ENCODE results near the gene PCDHGA1.
A peak's percentile ranks its signal among the peaks of the same experiment; 100 is the strongest.

The PCDHGA1 gene

GRCh38 chr5:141512911-141513626, 182.8 kb downstream of the PCDHGA1 start:
- peak; percentile 61 for DNase-seq (ENCODE audit: low spot score)

GRCh38 chr5:141513627-141514329, 183.5 kb downstream of the PCDHGA1 start:
- peak; percentile 78 for DNase-seq (ENCODE audit: low spot score)

- no peak for DNase-seq (ENCODE audit: low spot score)
Observed at GRCh38 chr5:141514330-141515133, 184.2 kb downstream of the PCDHGA1 start.

- DNase-seq (ENCODE audit: low spot score) = no peak
Observed at GRCh38 chr5:141515141-141515540, 184.8 kb downstream of the PCDHGA1 start.

GRCh38 chr5:141515946-141516671, 185.8 kb downstream of the PCDHGA1 start:
- DNase-seq (ENCODE audit: low spot score) = no peak

GRCh38 chr5:141516672-141517025, 186.3 kb downstream of the PCDHGA1 start:
- DNase-seq (ENCODE audit: low spot score) = no peak

GRCh38 chr5:141517312-141517711, 187.0 kb downstream of the PCDHGA1 start:
- no peak for DNase-seq (ENCODE audit: low spot score)

- no peak for DNase-seq (ENCODE audit: low spot score)
Observed at GRCh38 chr5:141517880-141518617, 187.7 kb downstream of the PCDHGA1 start.

GRCh38 chr5:141518618-141519015, 188.3 kb downstream of the PCDHGA1 start:
- DNase-seq (ENCODE audit: low spot score) = no peak

- DNase-seq (ENCODE audit: low spot score) = no peak
Observed at GRCh38 chr5:141519605-141520565, 189.6 kb downstream of the PCDHGA1 start.

- DNase-seq (ENCODE audit: low spot score) = no peak
Observed at GRCh38 chr5:141521244-141521781, 191.0 kb downstream of the PCDHGA1 start.

- no peak for DNase-seq (ENCODE audit: low spot score)
Observed at GRCh38 chr5:141522301-141522700, 192.0 kb downstream of the PCDHGA1 start.

- no peak for DNase-seq (ENCODE audit: low spot score)
Observed at GRCh38 chr5:141523991-141524390, 193.7 kb downstream of the PCDHGA1 start.

GRCh38 chr5:141524604-141525597, 194.6 kb downstream of the PCDHGA1 start:
- peak; percentile 98 for DNase-seq (ENCODE audit: low spot score)

- no peak for DNase-seq (ENCODE audit: low spot score)
Observed at GRCh38 chr5:141525653-141526052, 195.3 kb downstream of the PCDHGA1 start.

- DNase-seq (ENCODE audit: low spot score) = no peak
Observed at GRCh38 chr5:141527426-141527825, 197.1 kb downstream of the PCDHGA1 start.

GRCh38 chr5:141528291-141528984, 198.1 kb downstream of the PCDHGA1 start:
- no peak for DNase-seq (ENCODE audit: low spot score)

GRCh38 chr5:141529002-141529401, 198.7 kb downstream of the PCDHGA1 start:
- DNase-seq (ENCODE audit: low spot score) = no peak
